GM21723 (cell line): ENCODE measurements around the gene FCRLA.

Experiments used
- ATAC-seq: cut with Tn5 transposase; IDR thresholded peaks from one replicate; pipeline ENCODE4 v1.9.1; 2021; ENCODE audit warnings: mild to moderate bottlenecking, moderate library complexity; ENCODE audit not compliant: unreplicated experiment

FCRLA gene

DNA sequence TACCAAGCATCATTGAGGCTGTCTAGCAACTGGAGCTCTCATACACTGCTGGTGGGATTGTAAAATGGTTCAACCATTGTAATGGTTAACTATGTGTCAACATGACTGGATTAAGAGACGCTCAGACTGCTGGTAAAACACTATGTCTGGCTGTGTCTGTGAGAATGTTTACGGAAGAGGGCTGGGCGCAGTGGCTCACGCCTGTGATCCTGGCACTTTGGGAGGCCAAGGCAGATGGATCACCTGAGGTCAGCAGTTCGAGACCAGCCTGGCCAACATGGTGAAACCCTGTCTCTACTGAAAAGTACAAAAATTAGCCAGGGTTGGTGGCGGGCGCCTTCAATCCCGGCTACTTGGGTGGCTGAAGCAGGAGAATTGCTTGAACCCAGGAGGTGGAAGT lies 4.8 kb upstream of the FCRLA start:
- no peak for ATAC-seq

DNA sequence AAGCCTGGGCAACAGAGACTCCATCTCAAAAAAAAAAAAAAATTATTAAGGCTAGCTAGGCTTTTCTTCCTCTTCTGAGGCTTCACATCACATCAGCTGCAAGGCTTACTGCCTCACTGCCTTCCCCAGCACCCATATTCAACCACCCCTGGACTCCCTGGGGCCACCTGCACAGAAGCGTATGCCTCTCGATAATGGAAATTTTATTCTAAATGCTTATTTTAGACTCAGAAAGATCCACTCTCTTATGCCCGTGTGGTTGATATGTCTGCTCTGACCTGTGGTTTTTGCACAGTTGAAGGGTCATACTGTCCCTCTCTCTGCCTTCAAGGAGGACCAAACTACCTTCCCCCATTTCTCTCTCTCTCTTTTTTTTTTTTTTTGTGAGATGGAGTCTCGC lies 1.5 kb upstream of the FCRLA start:
- peak; percentile 35 for ATAC-seq

DNA sequence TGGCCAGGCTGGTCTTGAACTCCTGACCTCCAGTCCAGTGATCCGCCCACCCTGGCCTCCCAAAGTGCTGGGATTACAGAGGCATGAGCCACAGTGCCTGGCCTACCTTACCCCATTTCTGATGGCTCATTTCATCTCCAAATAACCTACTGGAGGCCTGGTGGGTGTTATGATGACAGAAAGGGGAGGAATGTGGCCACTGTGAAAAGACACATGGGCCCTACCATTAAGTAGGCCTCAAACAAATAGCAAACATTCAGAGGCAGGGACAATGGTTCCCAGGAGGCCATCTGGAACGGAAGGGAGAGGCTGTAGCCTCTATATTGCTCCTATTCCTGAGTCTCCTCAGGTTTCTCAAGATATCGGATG lies 932 bp upstream of the FCRLA start:
- ATAC-seq = no peak

DNA sequence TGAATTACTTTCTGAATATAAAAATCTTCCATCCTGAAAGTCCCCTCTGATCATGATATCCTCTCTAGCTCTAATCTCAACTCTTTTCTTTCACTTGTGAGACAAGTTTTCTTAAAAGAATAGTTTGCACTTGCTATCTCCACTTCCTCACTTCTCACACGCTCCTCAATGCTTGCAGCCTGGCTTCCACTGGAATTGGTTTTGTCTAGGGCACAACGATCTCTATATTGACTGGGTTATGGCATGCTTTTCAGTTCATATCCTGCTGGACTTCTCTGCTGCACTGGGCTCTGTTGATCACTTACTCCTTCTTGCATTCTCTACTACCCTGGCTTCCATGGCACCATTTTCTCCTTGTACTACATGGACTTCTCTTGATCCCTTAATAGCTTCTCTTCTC lies 474 bp downstream of the FCRLA start:
- peak; percentile 3 for ATAC-seq

DNA sequence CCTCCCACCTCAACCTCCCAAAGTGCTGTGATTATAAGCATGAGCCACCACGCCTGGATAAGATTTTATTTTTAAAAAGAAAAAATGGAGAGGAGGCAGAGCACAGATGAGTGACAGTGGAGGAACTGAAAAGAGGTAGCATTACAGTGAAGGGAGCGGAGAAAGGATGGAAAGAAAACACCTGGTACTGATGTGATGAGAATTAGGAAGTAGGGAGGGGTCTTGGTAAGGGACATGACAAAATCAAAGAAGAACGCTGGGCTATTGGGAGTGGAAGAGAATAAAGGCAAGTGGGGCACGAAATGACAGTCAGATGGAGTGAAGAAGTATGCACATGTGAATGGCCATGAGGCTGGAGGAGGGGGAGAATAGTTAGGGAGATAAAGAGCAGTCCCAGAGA lies 2.3 kb downstream of the FCRLA start:
- no peak for ATAC-seq

DNA sequence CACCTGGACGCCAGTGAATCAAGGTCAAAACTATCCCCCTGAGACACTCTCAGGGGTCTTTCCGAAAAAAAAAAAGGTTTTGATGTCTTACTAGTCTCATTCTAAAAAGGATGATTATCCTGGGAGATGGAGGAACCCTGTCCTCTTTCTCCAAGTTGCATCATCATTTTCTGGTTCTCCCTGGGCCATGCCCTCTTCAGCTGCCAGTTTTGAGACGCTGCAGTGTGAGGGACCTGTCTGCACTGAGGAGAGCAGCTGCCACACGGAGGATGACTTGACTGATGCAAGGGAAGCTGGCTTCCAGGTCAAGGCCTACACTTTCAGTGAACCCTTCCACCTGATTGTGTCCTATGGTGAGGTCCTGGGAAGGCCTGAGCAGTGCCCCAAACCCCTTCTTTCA lies 3.5 kb downstream of the FCRLA start:
- ATAC-seq = no peak

DNA sequence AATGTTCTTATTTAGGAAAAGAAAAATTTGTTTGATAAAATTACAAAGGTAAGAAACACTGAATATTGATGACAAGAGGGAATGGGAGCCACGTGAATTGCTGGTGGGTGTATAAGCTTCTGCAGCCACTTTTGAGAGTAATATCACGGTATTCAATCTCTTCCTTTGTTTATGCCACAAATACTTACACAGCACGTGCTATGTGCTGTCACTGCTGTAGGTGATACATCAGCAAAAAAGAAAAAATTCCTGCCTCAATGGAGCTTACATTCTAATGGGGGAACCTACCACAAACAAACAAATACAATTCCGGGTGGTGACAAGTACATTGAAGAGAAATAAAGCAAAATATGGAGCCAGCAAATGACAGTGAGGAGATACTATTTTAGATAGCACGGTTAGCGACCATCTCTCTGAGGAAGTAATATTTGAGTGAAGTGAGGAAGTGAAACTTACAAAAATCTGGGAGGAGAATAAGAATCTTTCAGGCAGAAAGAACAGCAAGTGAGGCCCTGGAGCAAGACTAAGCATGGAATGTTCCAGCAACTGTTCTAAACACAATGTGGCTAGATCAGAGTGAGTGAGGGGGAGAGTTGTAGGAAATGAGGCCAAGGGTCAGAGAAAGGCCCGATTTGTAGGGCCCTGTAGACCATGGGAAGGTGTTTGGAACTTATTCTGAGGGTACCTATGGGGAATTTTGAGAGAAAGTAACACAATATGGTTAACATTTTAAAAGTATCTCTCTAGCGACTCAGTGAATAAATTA lies 11.7 kb downstream of the FCRLA start:
- ATAC-seq = peak; percentile 71

DNA sequence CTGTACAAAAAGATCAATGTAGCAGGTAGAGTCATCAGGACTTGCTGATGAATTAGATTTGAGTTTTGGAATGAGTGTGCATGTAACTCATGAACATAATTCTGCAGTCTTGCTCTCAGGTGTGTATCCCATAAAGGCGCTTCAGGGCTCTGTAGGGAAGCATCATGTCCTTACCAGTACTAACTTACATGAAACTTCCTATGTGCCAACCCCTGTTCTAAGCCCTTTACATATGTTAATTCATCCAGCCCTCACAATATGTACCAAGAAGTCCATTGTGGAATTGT lies 12.2 kb downstream of the FCRLA start:
- ATAC-seq = peak; percentile 49

DNA sequence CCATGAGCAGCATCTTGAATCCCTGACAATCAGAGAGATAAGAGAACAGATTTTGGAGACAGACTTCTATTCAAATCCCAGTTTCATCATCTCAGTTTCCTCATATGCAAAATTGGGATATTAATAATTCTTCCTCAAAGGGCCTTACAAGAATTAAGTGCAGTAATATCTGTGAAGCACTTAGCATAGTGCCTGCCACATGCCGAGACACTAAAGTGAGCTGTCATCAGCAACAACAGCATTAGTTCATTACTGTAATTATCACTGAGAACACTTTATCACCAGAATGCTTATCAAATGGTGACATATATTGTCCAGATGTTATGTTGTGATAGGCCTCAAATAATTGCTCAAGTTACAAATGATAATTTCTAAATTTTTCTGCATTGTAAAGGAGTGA lies 13.4 kb downstream of the FCRLA start:
- no peak for ATAC-seq

DNA sequence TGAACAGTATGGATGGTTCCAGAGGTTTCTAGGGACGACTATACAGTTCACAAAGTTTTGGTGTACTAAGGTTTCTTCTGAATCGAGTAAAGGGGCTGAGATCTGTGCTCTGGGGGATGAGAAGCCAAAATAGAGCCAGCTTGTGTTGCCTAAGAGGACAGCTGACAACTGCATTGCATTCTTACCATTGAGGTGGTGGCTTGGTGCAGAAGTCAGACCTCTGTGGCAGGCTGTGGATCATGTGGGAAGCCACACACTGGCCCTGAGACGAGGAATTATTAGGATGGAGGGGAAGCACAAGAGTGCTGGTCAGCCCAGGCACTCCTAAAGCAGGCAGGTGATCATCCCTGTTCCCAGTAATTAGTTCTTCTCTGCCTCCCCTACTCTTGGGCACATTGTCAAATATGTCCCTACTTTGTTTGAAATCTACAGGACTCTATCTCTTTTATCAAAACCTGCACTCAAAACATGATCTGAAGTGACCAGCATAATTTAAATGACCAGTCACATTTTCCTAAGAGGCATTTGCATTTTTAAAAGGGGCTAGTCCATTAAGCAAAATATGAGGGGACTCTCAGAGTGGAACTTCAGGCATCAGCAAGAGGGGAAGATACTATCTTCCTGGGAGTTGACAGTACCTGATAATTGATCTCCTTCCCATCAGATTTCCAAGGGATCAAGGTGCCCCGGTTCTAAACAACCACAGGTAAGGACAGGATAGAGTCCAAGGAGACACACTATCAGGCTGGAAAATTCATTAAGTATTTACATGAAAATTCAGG lies 14.1 kb downstream of the FCRLA start, which contains the start of gene FCRLB:
TSS of gene FCRLB (plus strand) at position 589 of the 782 bp plus-strand sequence. CDS start 1,129 bp downstream, outside the sequence.
- ATAC-seq = no peak

DNA sequence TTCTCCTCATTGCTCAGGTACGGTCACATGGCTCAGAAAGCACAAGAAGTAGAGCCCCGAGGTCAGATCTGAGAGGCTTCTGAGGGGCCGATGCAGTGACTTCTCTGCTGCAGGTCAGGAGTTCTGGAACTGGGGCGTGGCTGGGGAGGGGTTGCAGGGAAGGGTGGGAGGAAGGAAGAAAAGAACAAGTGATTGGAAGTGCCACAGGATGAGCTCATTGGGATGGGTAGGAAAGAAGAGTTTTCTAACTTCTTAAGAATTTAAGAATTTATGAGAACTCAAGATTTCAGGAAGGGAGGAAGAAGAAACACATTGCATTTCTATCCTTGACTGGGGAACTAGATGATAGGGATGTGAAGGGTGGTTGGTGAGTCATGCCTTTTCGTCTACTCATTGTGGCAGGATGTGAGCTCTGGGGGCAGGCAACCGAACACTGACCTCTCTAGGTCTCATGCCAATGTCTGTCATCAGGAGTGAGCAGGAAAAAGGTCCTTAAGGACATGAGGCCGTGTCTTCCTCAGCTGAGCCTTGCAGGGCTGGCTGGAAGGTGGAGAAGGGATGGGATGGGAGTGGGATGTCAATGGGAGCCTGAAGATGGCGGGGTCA lies 14.8 kb downstream of the FCRLA start:
- ATAC-seq = no peak

DNA sequence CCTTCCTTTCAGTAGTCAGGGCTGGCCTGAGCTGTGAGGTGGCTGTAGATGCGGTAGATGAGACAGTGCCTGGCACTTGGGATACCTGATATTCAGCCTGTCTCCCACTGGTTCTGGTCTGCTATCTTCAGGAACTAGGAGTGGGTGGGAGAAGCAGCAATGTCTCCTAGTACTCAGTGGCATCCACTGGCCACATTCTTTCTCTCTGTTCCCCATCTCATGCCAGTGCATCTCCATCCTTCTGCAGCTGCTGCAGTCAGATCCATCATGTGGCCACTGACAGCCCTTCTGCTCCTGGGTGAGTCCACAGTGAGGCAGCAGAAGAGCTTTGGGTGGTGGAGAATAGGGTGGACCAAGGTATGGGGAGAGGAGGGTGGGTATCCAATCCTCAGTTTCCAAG lies 15.4 kb downstream of the FCRLA start:
- ATAC-seq = no peak

DNA sequence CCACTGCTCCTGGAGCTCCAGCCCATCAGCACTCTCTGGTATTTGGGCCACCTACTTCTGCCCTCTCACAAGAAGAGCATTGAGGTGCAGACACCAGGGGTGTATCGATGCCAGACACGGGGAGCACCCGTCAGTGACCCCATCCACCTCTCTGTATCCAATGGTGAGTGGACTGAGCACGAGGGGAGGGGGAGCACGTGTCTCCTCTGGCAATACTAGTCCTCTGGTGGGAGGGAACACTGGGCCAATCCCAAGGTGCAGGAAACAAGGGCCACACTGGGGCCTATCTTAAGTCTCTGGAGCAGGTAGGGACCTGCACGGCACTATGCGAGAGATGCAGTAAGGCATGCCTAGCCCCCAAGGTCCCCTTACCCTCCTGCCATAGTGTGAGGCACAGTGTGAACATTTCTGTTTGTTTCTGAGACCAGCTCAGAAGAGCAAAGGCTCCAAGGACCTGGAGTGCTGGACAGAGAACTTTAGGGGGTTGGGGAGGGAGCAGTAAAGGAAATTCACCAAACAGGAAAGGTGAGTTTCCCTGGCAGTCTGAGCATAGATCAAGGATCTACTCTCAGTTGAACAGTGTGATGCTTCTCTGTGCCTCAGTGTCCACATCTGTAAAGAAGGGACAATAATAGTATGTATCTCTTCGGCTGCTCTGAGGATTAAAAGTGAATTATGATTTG lies 16.6 kb downstream of the FCRLA start:
- ATAC-seq = no peak

DNA sequence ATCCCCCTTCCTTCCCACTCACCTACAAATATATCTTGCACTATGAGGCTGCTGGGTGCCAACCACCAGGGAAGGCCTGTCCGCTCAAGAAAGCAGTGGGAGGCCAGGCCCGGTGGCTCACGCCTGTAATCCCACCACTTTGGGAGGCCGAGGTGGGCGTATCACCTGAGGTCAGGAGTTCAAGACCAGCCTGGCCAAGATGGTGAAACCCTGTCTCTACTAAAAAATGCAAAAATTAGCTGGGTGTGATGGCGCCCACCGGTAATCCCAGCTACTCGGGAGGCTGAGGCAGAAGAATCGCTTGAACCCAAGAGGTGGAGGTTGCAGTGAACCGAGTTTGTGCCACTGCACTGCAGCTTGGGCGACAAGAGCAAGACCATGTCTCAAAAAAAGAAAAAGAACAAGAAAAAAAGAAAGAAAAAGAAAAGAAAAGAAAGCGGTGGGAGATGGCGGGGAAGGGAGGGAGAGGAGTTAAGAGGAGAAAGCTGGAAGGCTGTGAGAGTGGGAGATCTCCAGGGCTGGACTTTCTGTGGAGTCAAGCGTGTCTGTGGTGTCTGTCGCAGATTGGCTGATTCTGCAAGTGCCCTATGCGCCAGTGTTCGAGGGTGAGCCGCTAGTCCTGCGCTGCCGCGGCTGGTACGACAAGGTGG lies 18.4 kb downstream of the FCRLA start:
- ATAC-seq = peak; percentile 11

DNA sequence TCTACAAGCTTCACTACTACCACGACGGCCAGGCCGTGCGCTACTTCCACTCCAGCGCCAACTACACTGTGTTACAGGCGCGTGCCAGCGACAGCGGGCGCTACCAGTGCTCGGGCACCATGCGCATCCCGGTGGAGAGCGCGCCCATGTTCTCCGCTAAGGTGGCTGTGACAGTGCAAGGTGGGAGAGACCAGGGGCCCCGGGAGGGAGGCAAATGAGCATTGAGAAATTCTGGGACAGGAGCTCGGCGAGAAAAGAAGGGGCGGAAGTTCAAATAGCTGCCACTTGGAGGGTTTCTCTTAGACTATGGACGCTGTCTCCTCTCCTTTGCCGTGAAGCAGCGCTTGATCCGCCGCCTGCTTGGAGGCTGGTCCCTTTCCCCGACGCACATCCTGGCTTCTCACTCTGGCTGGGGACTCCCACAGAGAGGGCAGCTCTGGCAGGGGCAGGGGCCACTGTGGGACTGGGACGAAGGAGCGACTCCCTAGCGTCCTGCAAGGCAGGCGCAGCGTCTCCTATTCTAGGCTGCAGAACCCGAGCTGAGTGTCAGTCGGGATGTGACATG lies 19.0 kb downstream of the FCRLA start:
- peak; percentile 25 for ATAC-seq

DNA sequence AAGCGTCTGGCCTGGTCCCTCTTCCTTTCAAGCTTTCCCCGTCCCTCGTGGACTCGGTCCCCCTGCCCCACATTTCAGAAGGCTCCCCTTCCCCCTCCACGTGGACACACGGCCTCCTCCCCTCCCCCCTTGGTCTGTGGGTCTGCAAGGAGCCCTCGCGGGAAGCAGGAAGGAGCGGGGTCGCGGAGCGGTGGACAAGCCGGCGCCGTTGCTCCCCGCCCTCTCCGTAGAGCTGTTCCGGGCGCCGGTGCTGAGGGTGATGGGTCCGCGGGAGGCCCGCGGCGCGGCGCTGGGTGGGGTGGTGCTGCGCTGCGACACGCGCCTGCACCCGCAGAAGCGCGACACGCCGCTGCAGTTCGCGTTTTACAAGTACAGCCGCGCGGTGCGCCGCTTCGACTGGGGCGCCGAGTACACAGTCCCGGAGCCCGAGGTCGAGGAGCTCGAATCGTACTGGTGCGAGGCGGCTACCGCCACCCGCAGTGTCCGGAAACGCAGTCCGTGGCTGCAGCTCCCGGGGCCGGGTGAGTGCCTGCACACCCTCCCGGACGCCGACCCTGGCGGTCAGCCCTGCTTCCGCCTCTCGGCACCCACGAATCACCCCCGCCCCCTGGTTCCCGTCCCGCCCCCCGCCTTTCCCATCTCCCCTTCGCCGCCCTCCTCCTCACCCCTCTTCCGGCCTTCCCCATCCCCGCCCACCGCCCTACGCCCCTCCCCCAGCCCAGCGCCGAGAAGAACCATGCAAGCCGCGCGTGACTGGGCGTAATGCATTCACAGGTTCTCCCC lies 19.6 kb downstream of the FCRLA start:
- ATAC-seq = peak; percentile 45

DNA sequence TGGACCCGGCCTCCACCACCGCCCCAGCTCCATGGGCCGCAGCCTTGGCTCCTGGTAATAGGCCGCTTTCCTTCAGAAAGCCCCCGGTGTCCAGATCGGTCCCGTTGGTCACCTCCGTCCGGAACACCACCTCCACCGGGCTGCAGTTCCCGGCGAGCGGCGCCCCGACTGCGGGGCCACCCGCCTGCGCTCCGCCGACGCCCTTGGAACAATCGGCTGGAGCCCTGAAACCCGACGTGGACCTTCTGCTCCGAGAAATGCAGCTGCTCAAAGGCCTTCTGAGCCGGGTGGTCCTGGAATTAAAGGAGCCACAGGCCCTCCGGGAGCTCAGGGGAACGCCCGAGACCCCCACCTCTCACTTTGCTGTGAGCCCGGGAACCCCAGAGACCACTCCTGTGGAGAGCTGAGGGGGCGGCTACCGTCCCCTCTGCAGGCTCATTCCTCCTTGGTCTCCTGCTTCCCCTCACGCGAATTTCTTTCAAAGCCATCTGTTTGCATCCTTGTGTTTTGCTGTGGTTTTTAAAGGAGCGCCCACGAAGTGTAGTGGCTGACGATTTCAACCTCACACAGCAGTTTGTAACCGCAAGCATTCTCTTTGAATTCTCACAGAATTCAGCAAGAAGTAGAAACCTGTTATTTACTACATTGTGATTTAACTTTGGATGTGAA lies 20.4 kb downstream of the FCRLA start:
- peak; percentile 11 for ATAC-seq

DNA sequence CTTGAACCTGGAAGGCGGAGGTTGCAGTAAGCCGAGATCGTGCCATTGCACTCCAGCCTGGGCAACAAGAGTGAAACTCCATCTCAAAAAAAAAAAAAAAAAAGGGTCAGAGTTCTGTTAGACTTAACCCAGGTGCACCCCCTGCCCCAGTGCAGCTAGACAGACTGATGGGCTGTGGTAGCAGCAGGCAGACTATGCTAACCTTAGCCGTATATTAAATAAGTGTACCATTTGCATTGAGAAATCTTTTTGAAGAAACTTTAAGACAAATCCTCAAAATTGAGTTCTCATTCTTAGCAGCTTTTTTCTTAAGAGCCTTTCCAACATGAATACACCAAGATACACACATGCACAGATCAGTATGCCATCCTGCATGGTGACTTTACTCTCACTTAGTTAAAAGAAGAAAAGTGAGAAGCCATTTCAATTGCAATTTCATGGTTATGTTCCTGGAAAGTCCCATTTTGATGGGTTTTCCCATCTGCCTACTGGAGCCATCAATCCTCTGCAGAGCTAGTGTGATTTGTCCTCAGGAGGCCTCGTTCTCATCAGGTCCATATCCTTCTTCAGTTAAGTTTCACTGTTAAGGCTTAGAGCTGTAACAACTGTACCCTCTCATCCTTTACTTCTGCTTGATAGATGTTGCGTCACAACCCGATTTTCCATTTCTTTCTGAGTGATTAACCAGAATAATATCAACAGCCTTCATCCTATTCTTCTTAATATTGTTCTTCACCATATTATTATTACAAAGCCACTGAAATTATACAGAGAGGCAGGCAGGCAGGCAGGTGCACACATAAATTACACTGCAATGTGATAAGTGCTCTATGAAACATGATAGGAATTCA lies 21.6 kb downstream of the FCRLA start:
- no peak for ATAC-seq
